GM20431 (cell line): Measurements from ENCODE around the gene RGPD4.
"Not testable (repeated sequence)": the region's sequence is repeated elsewhere in the genome, so short reads cannot be mapped to it uniquely, and the experiment has no call there.

Experiments
- in situ Hi-C: fragments of 300-500 bp; cut with MseI, MboI; formaldehyde crosslinking; loops from one replicate; pipeline ENCODE4 v1.15.0; 2020; ENCODE audit warnings: low sequenced_read_pairs; ENCODE audit not compliant: unreplicated experiment

The RGPD4 gene

GRCh38 chr2:107826749-107827148, at the start of gene RGPD4:
TSS of gene RGPD4 (plus strand) at chr2:107826892. CDS start at chr2:107827014, 122 bp downstream.
- in situ Hi-C loops = not testable (repeated sequence)

- in situ Hi-C loops = no loop called here
Measured at GRCh38 chr2:107777974-107778373, 48.7 kb upstream of the RGPD4 start.

GRCh38 chr2:107785756-107786155, 40.9 kb upstream of the RGPD4 start:
- in situ Hi-C loops = no loop called here

DNA sequence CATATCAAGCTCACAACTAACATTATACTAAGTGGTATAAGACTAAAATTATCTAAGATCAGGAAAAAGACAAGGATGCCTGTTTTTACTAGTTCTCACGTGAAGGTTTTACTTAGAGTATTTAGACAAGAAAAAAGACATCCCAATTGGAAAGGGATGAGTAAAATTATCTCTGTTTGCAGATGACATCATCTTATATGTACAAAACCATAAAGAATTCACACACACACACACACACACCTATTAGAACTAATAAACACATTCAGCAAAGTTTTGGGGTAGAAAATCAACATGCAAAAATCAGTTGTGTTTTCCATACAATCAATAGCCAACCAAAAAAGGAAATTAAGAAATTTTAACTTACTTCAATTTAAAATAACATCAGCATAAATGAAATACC, 35.9 kb upstream of the RGPD4 start:
- in situ Hi-C loops = no loop called here

DNA sequence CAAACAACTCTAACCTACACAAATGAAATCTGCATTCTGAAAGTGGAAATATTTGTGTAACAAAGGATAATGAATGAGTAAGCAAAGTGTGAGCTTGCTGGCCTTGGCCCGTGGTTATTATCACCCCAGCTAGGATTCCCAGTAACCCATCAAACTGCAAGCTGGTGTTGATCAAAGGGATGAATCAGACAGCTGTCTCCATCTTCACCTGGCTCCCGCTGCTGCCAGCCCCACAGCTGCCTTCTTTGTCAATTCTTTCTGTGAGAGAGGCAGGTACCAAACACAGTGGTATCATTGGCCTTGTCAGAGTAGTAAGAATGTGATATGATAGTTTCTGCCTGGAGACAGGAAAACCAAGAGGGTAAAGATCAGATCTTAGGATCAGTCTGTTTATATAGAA, 25.2 kb upstream of the RGPD4 start:
- in situ Hi-C loops = no loop called here

- in situ Hi-C loops = no loop called here
Measured at GRCh38 chr2:107804608-107805498, 21.8 kb upstream of the RGPD4 start.

DNA sequence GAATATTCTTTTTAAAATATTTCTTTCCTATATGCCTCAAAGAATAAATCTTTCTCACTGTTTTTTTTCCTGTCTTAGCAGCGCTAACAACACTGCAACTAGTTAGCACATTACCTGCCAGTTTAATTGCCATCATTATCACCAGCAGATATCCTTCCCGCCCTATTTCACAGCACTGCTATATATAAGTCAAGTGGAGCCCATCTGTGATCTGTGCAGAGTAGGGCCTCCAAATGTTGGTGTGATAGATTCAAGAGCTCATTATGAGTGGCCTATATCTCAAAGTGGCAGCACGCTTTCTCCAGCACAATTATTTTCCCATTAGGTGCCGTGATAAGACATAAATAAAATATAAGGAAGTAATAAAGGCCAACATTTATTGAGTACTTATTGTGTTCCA, 19.8 kb upstream of the RGPD4 start:
- in situ Hi-C loops = no loop called here

GRCh38 chr2:107807988-107808387, 18.7 kb upstream of the RGPD4 start:
- in situ Hi-C loops = no loop called here

GRCh38 chr2:107808959-107809358, 17.7 kb upstream of the RGPD4 start:
- in situ Hi-C loops = no loop called here

GRCh38 chr2:107809835-107810234, 16.9 kb upstream of the RGPD4 start:
- in situ Hi-C loops = no loop called here

DNA sequence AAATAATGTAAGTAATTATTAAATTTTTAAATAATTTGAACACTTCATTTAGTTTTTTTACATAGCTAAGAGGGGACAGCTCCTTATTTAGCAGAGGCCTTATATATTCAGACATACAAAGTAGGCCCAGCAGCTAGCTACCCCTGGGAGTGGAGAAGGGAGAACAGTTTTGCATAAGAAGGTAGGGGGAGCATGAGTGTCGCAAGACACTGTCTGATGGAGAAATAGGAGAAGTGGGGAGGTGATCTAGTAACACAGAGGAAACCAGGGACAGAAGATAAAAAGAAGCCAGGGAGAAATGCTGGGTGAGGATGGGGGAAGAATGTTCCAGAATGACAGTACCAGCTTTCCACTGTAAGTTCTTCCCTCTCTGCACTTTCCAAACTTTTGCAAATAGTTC, 16.0 kb upstream of the RGPD4 start:
- in situ Hi-C loops = no loop called here

DNA sequence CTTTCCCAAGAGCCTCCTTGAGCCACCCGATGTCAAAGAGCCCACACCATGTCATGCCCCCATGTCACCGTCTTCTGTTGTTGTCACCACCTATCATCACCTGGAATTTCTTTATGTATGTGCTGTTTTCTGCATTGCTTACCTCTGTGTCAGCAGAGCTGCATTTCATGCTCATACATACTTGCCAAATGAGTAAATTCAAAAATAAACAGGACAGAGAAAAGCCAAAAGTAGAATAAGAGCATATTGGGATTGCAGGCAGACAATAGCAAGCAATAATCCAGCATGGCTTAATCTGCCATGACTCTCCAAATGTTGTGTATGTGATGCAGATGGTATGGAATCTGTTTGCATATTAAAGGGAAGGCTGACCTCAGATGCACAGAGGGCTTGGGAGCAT, 15.3 kb upstream of the RGPD4 start:
- in situ Hi-C loops = no loop called here

GRCh38 chr2:107812006-107812405, 14.7 kb upstream of the RGPD4 start:
- in situ Hi-C loops = no loop called here

- in situ Hi-C loops = no loop called here
Measured at GRCh38 chr2:107817378-107817777, 9.3 kb upstream of the RGPD4 start.

- in situ Hi-C loops = no loop called here
Measured at GRCh38 chr2:107822302-107822701, 4.4 kb upstream of the RGPD4 start.

- in situ Hi-C loops = no loop called here
Measured at GRCh38 chr2:107824451-107825205, 2.1 kb upstream of the RGPD4 start.

GRCh38 chr2:107825206-107825563, 1.5 kb upstream of the RGPD4 start:
- in situ Hi-C loops = no loop called here

GRCh38 chr2:107829514-107829913, 2.8 kb downstream of the RGPD4 start:
- in situ Hi-C loops = not testable (repeated sequence)

GRCh38 chr2:107833152-107833551, 6.5 kb downstream of the RGPD4 start:
- in situ Hi-C loops = not testable (repeated sequence)

- in situ Hi-C loops = not testable (repeated sequence)
Measured at GRCh38 chr2:107833618-107834017, 6.9 kb downstream of the RGPD4 start.

DNA sequence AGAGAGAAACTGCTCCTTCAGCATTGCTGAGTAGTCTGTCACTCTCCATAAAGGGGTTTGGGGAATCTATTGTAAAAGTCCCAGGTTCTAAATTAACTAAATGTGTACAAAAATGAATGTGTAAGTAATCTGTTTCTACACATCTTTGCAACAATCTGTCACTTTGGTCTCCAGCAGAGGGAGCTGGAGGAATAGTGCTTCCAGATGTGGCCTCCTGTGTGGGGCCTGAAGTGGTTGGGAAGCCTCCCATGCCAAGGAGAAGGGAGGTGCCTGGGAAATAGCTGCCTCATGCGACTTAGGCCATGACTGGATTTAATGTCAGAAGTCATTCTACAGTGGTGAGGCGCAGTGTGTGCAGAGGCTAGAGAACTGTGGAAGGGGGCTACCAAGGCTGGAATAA, 89.4 kb downstream of the RGPD4 start:
- in situ Hi-C loops = not testable (repeated sequence)
